HL-60 (cell line): Measurements from ENCODE around the gene BLOC1S3.

ENCODE experiments used
- CTCF ChIP-seq: IDR thresholded peaks from one replicate; pipeline ENCODE4 v1.5.1; 2011; ENCODE audit warnings: low read length, control low read depth, inconsistent platforms; ENCODE audit not compliant: insufficient read depth
- GABPA ChIP-seq: IDR thresholded peaks from 2 replicates; pipeline ENCODE4 v1.6.1; 2012; ENCODE audit warnings: low read depth
- REST ChIP-seq: IDR thresholded peaks from 2 replicates; pipeline ENCODE4 v1.6.1; 2012; ENCODE audit warnings: low read depth; ENCODE audit not compliant: insufficient replicate concordance

GRCh38 chr19:45184115-45184514 lies 5.5 kb downstream of the BLOC1S3 start:
- no peak for TF ChIP-seq CTCF
- TF ChIP-seq REST, result no peak
- TF ChIP-seq GABPA, result no peak
